Stimulated activated CD8-positive, alpha-beta memory T cell treated with anti-CD3 and anti-CD28 coated beads, Interleukin-12 subunit alpha, Interleukin-12 subunit beta, amount 100 ng/mL, for 1 hour (primary cell): ENCODE measurements around the gene TFB1M.

Source experiments
- DNase-seq: peaks from one replicate; pipeline ENCODE4 v3.0.0-alpha.2; 2020; ENCODE audit warnings: low read depth

The TFB1M gene

GRCh38 chr6:155263373-155264063 is 50.8 kb downstream of the TFB1M start, which contains the start of gene CLDN20:
TSS of gene CLDN20 (plus strand) at chr6:155264013. CDS start at chr6:155275720, 11,707 bp downstream.
- no peak for DNase-seq

DNA sequence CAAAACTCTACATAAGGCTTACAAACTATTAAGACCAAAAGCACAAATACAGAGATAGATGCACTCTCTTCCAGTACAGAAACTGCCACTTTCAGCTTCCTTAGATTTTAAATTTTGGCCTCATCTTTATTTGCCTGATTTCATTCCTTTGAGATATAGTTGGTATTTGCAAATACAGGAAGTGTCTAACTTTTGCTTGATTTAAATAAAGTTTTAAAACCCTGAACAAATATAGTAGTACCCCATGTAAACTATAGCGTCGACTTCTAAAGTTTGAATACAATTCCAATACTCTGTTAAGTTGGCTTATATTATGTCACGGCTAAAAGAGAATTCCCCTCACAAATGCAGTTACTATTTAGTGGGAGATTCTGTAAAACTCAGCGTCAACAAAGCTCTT is 51.6 kb downstream of the TFB1M start:
- no peak for DNase-seq

DNA sequence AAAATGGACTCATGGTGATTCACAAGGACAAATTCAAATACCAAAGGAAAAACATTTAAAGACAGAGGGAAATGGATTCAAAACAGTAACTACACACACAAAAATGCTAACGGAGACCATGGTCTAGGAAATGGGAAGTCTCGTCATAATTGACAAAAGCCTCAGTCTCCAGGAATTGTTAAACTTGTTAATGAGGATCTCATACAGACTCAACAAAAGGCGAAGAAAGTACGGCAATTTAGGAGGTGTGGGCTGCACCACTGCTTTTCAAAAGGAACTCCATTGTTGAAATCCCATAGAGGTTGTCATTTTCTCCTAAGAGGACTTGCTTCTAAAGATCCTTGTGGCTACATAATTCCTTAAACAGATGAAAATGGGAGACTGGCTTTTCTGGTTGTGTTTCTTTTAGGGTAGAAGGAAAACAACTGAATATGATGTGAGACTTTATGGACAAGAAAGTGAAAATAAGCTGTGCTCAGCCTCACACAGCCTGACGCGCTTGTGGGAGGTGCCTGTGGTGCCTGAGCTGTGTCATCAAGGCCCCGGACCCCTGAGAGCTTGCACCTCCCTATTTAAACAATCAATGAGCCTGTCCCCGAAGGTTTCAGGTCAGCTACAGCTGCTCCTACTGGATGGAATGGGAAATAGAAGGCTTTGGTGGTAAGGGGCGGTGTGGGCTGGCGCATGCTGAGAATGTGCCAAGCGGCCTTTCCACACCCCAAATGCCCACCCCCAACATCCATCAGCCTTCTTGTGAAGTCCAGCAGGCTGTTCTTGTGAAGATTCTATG is 53.0 kb downstream of the TFB1M start:
- DNase-seq: no peak

DNA sequence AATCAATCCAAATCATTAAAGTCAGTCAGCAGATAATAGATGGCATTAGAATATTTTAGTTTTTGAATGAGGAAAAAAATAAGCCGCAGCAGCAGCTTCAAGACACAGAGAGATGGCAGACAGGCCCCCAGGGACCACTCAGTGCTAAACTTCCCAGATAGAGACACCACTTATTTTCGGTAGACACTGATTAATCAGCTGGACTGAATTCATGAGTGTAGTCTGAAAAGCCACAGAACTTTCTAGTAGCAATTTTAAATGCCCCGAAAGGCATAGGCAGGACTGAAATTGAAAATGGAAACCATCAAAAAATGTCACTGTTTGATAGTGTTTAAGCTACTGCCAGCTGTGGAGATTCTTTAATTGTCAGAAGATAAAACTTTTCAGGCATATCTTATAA is 53.6 kb downstream of the TFB1M start:
- DNase-seq: no peak

GRCh38 chr6:155259897-155260296 is 54.4 kb downstream of the TFB1M start:
- DNase-seq: no peak

DNA sequence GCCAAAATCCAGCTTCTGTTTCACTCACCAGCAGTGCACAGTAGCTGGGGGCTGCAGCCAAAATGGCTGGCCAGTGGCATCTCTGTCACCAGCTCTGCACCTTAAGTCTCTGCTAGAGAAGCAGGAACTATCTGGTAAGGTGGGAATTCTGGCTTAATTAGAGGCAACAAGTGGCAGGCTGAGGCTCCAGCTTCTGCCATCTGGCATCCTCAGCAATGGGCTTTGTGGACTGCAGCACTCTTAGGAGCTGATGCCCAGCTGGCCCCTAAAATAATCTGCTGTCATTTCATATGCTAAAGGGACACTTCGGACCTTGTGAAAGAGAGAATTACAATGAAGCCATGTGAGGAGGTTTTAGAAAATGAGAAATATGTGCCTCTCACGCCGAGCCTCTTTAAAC is 55.1 kb downstream of the TFB1M start:
- no peak for DNase-seq

DNA sequence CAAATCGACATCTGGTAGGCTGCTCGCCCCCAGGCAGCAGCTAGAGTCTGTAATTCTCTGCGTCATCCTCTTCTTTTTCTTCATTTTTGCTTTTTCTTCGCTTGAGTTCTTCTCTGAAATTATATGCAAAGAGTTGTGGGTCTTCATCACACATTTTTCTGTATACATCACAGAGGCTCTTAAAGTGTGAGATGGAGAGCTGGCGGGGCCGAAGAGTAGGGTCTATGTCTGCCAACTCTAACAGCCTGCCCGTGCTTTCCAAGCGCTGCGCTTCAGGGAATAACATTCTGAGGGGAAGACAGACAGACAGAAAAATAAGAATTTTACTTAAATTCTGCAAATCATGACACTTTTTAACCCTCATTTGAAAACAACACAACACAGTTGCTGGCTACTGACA is 56.5 kb downstream of the TFB1M start:
- no peak for DNase-seq

- no peak for DNase-seq
These were observed 58.0 kb downstream of the TFB1M start for GRCh38 chr6:155256122-155256795.

- no peak for DNase-seq
These were observed 60.1 kb downstream of the TFB1M start for GRCh38 chr6:155254139-155254538.

DNA sequence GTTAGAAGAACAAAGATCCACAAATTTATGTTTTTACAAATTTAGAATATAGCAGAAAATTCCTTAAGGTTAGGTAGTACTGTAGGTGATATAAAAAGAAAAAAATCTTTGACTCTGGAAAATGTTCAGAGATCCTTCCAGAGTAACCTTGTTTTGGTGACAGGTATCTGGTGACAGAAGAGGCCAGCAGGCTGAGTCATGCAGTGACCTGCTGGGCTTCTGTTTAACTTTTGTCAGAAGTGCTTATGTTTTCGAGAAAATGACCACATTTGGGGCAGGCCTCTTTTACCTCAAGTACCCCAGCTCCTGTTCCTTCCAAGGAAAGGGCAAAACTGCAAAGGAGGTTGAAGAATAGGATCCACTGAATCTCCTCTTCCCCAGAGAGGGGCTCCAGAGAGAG is 60.9 kb downstream of the TFB1M start:
- DNase-seq: no peak

DNA sequence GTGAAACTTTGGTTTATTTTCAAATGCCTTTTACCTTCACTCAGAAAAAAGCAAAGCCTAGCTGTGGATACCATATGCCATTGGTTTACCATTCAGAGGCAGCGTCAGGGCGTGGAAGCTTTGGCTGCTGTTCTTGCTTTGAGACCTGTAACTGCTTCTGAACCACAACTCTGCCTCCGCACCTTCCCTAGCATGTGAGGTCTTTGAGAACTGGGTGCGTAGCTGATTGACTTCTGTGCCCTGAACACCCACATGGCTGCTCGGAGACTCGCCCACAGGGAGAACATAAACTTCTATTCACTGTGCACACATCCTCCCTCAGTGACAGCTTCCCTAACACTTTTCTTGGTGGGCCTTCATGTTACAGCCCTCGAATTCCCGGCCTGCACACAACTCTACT is 61.7 kb downstream of the TFB1M start:
- no peak for DNase-seq

DNA sequence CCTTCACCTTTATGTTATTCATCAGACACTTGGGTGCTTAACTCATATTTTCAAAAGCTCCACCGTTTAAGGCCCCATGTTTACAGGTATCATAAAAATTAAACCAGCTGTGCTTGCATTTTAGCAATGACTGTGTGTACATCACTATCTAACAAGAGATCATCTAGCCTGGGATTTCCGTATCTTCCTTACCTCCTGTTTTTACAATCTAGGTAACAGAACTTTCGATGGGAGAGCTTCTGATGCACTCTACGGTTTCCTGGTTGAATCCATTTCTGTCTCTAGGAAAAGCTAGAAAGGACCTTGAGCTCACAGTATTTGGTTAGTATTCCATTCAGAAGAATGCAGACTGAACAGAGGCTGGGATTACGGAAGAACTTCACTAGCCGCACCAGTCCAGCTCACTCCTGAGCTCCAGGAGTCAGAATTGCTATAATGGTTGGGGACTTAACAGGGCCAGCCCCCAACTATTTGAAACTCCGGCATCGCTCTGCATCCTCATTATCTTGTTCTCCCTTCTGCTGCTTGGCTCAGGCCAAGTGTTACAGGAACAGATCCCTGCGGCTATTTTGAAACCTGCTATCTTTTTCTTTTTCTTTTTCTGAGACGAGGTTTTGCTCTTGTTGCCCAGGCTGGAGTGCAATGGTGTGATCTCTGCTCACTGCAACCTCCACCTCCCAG is 63.4 kb downstream of the TFB1M start:
- DNase-seq: no peak

GRCh38 chr6:155248008-155249001 is 66.0 kb downstream of the TFB1M start:
- no peak for DNase-seq

DNA sequence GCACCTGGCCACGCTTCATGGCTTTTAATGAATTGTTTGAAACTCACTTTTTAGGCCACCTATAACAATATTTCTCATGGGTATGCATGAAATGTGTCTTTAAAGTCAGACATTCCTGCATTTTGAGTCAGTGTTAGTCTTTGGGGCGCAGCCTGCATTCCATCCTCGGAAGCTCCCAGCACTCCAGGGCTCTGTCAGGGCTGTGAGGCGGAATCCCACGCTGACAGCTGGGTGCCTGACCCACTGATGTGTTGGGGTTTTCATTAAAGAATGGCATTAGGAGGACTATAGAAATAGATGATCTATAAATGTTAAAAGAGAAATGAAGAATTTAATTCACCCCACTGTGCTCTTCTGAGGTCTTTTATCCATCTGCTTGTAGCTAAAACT is 66.7 kb downstream of the TFB1M start:
- no peak for DNase-seq

DNA sequence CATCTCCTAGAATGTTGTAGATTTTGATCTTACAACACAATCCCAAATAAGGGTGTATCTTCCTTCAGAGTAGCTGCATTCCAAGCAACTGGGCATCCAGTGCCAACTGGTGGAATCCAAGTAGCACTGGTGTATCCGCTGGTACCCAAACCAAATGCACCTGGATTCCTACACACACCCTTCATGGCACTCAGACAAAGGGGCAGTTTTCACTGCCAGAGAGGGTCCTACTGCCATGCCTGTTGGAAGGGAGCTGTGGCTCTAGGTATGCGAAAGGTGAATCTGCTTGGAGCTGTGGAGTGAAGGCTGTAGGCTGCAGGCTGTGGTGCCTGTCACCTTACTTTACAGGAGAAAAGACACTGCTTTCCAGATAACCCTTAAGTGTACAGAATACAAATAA is 67.5 kb downstream of the TFB1M start:
- no peak for DNase-seq

GRCh38 chr6:155245831-155246230 is 68.5 kb downstream of the TFB1M start:
- no peak for DNase-seq

- DNase-seq: no peak
These were observed 69.1 kb downstream of the TFB1M start for GRCh38 chr6:155245193-155245592.

GRCh38 chr6:155244434-155244833 is 69.8 kb downstream of the TFB1M start:
- no peak for DNase-seq

- no peak for DNase-seq
These were observed 72.3 kb downstream of the TFB1M start for GRCh38 chr6:155241966-155242365.

DNA sequence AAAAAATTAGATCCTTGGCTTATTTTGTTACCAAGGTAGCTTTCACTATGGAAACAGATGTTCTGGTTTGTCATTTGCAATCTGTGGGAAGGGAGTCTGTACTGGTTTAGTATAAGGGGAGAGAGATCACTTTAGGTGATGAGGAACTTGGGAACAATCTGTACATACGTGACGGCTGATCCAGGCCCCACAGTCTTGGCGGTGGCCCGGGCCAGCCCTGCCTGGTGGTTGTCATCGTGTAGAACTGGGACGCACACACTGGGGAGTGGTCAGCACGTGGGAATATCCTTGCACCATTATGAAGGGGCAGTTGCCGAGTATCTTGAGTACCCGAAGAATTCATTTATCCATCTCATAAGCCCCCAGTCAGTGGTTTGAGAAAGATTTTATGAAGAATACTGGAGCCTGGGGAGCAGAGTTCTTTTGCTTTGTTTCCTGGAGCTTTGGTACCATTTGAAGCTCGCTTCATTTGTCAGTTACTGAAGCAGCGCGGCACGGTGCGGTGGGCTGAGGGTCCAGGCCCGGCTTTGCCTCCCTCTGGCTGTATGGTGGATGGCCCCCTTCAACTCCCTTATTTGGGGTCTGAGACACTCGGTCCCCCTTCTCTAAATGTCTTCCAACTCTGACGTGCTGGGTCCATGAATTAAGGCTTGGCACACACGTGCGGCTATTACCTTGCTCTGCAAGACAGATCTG is 73.2 kb downstream of the TFB1M start:
- DNase-seq: no peak

DNA sequence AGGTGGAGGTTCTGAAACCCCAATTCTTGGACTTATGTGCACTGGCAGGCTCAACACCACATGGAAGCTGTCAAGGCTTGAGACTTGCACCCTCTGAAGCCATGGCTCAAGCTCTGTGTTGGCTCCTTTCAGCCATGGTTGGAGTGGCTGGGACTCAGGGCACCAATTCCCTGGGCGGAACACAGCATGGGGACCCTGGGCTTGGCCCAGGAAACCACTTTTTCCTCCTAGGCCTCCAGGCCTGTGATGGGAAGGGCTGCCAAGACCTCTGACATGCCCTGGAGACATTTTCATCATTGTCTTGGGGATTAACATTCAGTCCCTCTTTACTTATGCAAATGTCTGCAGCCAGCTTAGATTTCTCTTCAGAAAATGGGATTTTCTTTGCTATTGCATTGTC is 76.7 kb downstream of the TFB1M start:
- no peak for DNase-seq
